ENCODE results near the gene SARNP. TPM values are rescaled to one million over a fixed set of nuclear protein-coding genes. Genes with fewer than 3 reads are reported as not detected.

SARNP gene
- total RNA-seq, 1 donor from 2014 or later, result 61.9 TPM

GRCh38 chr12:55724226-55724939 lies 93.1 kb downstream of the SARNP start:
- no peak for DNase-seq (ENCODE audit: low spot score)

GRCh38 chr12:55723516-55724225 lies 93.9 kb downstream of the SARNP start:
- DNase-seq (ENCODE audit: low spot score), result no peak

GRCh38 chr12:55722948-55723347 lies 94.6 kb downstream of the SARNP start:
- no peak for DNase-seq (ENCODE audit: low spot score)

GRCh38 chr12:55721601-55722213 lies 95.8 kb downstream of the SARNP start:
- DNase-seq (ENCODE audit: low spot score), result no peak

- peak; percentile 78 for DNase-seq (ENCODE audit: low spot score)
Measured at GRCh38 chr12:55720894-55721444, 96.6 kb downstream of the SARNP start.

GRCh38 chr12:55720071-55720564 lies 97.4 kb downstream of the SARNP start, which contains the start of gene RDH5:
RDH5 (plus strand) TSS chr12:55720393; CDS start chr12:55721185, 792 bp downstream.
- DNase-seq (ENCODE audit: low spot score), result peak; percentile 63

GRCh38 chr12:55719371-55719770 lies 98.2 kb downstream of the SARNP start:
- no peak for DNase-seq (ENCODE audit: low spot score)

GRCh38 chr12:55718624-55719275 lies 98.8 kb downstream of the SARNP start:
- DNase-seq (ENCODE audit: low spot score), result no peak

- DNase-seq (ENCODE audit: low spot score), result no peak
Measured at GRCh38 chr12:55718015-55718414, 99.5 kb downstream of the SARNP start.

- DNase-seq (ENCODE audit: low spot score), result no peak
Measured at GRCh38 chr12:55717011-55718007, 100.2 kb downstream of the SARNP start.

GRCh38 chr12:55716582-55716957 lies 101.0 kb downstream of the SARNP start:
- no peak for DNase-seq (ENCODE audit: low spot score)

- peak; percentile 95 for DNase-seq (ENCODE audit: low spot score)
Measured at GRCh38 chr12:55715833-55716581, 101.5 kb downstream of the SARNP start, which contains the start of gene BLOC1S1. BLOC1S1 (plus strand) TSS chr12:55716046; CDS start chr12:55716052, 6 bp downstream.

- no peak for DNase-seq (ENCODE audit: low spot score)
Measured at GRCh38 chr12:55715169-55715764, 102.3 kb downstream of the SARNP start.

- no peak for DNase-seq (ENCODE audit: low spot score)
Measured at GRCh38 chr12:55713721-55714120, 103.8 kb downstream of the SARNP start.

- no peak for DNase-seq (ENCODE audit: low spot score)
Measured at GRCh38 chr12:55712700-55713415, 104.7 kb downstream of the SARNP start.

- DNase-seq (ENCODE audit: low spot score), result no peak
Measured at GRCh38 chr12:55711786-55712553, 105.6 kb downstream of the SARNP start.

GRCh38 chr12:55708695-55709233 lies 108.8 kb downstream of the SARNP start:
- no peak for DNase-seq (ENCODE audit: low spot score)
